Measurements from ENCODE around the gene SMURF1.

- TF ChIP-seq CTCF (IDR thresholded peaks at IDR 0.05 in 8 of 11, conservative IDR thresholded peaks at IDR 0.05 in 3 of 11) (no peak), POLR2A (IDR thresholded peaks at IDR 0.05) (no peak)
These were observed 40.9 kb downstream of the SMURF1 start for GRCh38 chr7:99102809-99103690.
